Effector memory CD8-positive, alpha-beta T cell (primary cell): ENCODE results near the gene NUP43.

ENCODE experiments used
- ATAC-seq: fragments of 150-1000 bp; cut with Tn5 transposase; replicated peaks from 2 replicates; pipeline ENCODE4 v1.10.0; 2021; ENCODE audit warnings: mild to moderate bottlenecking, moderate library complexity
- DNase-seq, 3 experiments: peaks; one replicate each; pipeline ENCODE4 v3.0.0; 2021
- H3K27ac Mint-ChIP-seq, 2 donors: one replicate each; pipeline ENCODE4 v1.8.0; 2022; ENCODE audit warnings: mild to moderate bottlenecking in 2 of 2, mixed read lengths in 2 of 2, moderate library complexity in 2 of 2
- H3K27me3 Mint-ChIP-seq, 2 donors: one replicate each; pipeline ENCODE4 v1.8.0; 2022; ENCODE audit warnings: mixed read lengths in 2 of 2
- H3K36me3 Mint-ChIP-seq: one replicate; pipeline ENCODE4 v1.8.0; 2022; ENCODE audit warnings: mild to moderate bottlenecking, moderate library complexity, mixed read lengths; ENCODE audit not compliant: insufficient read depth
- H3K4me1 Mint-ChIP-seq, 2 donors: one replicate each; pipeline ENCODE4 v1.8.0; 2022; ENCODE audit warnings: low read depth in 2 of 2, mixed read lengths in 2 of 2
- H3K4me3 Mint-ChIP-seq, 2 donors: one replicate each; pipeline ENCODE4 v1.8.0; 2022; ENCODE audit warnings: mild to moderate bottlenecking in 2 of 2, mixed read lengths in 2 of 2, moderate library complexity in 2 of 2
- H3K9me3 Mint-ChIP-seq, 2 donors: one replicate each; pipeline ENCODE4 v1.8.0; 2022; ENCODE audit warnings: mixed read lengths in 2 of 2

NUP43 gene

GRCh38 chr6:149729824-149730223 lies 16.5 kb downstream of the NUP43 start:
- ATAC-seq (no peak), DNase-seq (no peak)
- Mint-ChIP-seq H3K27me3 (no peaks in the 10 kb centered on the region), H3K36me3 (peaks cover 77% of the 10 kb centered on the region), H3K4me1 (peaks cover 0 to 5% of the 10 kb centered on the region in 2 donors), H3K9me3 (no peaks in the 10 kb centered on the region), H3K27ac (peak overlapping the region in 1 of 2 donors; percentile 30), H3K4me3 (no peak overlapping the region)

GRCh38 chr6:149728499-149729234 lies 17.7 kb downstream of the NUP43 start:
- Mint-ChIP-seq H3K4me1 (peaks cover 3 to 8% of the 10 kb centered on the region in 2 donors), H3K27me3 (no peaks in the 10 kb centered on the region)

GRCh38 chr6:149727793-149728498 lies 18.4 kb downstream of the NUP43 start:
- H3K9me3 Mint-ChIP-seq, result no peaks in the 10 kb centered on the region
- H3K27me3 Mint-ChIP-seq, result no peaks in the 10 kb centered on the region
- H3K36me3 Mint-ChIP-seq, result peaks cover 71% of the 10 kb centered on the region
- H3K4me3 Mint-ChIP-seq, result no peak overlapping the region
- peak overlapping the region in 1 of 2 donors; percentile 30 for H3K27ac Mint-ChIP-seq
- peaks cover 3 to 8% of the 10 kb centered on the region in 2 donors for H3K4me1 Mint-ChIP-seq
- ATAC-seq, result no peak
- no peak for DNase-seq

More at GRCh38 chr6:149728499-149729234, 17.7 kb downstream of the NUP43 start:
- Mint-ChIP-seq H3K4me3 (no peak overlapping the region), H3K36me3 (peaks cover 69% of the 10 kb centered on the region), H3K9me3 (no peaks in the 10 kb centered on the region), H3K27ac (peak overlapping the region in 1 of 2 donors; percentile 30)
- no peak for DNase-seq
- ATAC-seq, result no peak

GRCh38 chr6:149725785-149726184 lies 20.5 kb downstream of the NUP43 start:
- DNase-seq (no peak), ATAC-seq (no peak)
- peaks cover 53% of the 10 kb centered on the region for H3K36me3 Mint-ChIP-seq
- H3K9me3 Mint-ChIP-seq, result no peaks in the 10 kb centered on the region
- H3K4me3 Mint-ChIP-seq, result no peak overlapping the region
- H3K27ac Mint-ChIP-seq, result no peak overlapping the region
- H3K4me1 Mint-ChIP-seq, result peaks cover 3 to 8% of the 10 kb centered on the region in 2 donors
- H3K27me3 Mint-ChIP-seq, result no peaks in the 10 kb centered on the region

- H3K36me3 Mint-ChIP-seq, result peaks cover 40% of the 10 kb centered on the region
- no peak overlapping the region for H3K4me3 Mint-ChIP-seq
- no peaks in the 10 kb centered on the region for H3K27me3 Mint-ChIP-seq
- ATAC-seq, result peak; percentile 92
- H3K9me3 Mint-ChIP-seq, result no peaks in the 10 kb centered on the region
- peaks cover 3 to 8% of the 10 kb centered on the region in 2 donors for H3K4me1 Mint-ChIP-seq
- DNase-seq, result peak in 2 of 3 experiments; percentile 19 to 29
- H3K27ac Mint-ChIP-seq, result no peak overlapping the region
These were observed 22.4 kb downstream of the NUP43 start for GRCh38 chr6:149723771-149724417.

GRCh38 chr6:149723262-149723661 lies 23.1 kb downstream of the NUP43 start:
- ATAC-seq (no peak), DNase-seq (no peak)
- Mint-ChIP-seq H3K9me3 (no peaks in the 10 kb centered on the region), H3K36me3 (peaks cover 42% of the 10 kb centered on the region), H3K4me1 (peaks cover 6 to 9% of the 10 kb centered on the region in 2 donors), H3K4me3 (no peak overlapping the region), H3K27ac (no peak overlapping the region), H3K27me3 (no peaks in the 10 kb centered on the region)

GRCh38 chr6:149719531-149719930 lies 26.8 kb downstream of the NUP43 start:
- peaks cover 30% of the 10 kb centered on the region for H3K36me3 Mint-ChIP-seq
- peaks cover 20 to 26% of the 10 kb centered on the region in 2 donors for H3K4me1 Mint-ChIP-seq
- ATAC-seq (no peak), DNase-seq (no peak)
- no peaks in the 10 kb centered on the region for H3K27me3 Mint-ChIP-seq
- H3K9me3 Mint-ChIP-seq, result no peaks in the 10 kb centered on the region
- peak overlapping the region in 1 of 2 donors; percentile 59 for H3K27ac Mint-ChIP-seq
- H3K4me3 Mint-ChIP-seq, result no peak overlapping the region

- H3K9me3 Mint-ChIP-seq, result no peaks in the 10 kb centered on the region
- H3K4me3 Mint-ChIP-seq, result peak within 1 kb of the TSS; percentile 97
- H3K36me3 Mint-ChIP-seq, result peaks cover 23% of the 10 kb centered on the region
- peaks cover 18 to 35% of the 10 kb centered on the region in 2 donors for H3K4me1 Mint-ChIP-seq
- DNase-seq (peak; percentile 91), ATAC-seq (peak; percentile 91)
- no peaks in the 10 kb centered on the region for H3K27me3 Mint-ChIP-seq
- H3K27ac Mint-ChIP-seq, result peak within 1 kb of the TSS; percentile 97 to 98
These were observed 28.5 kb downstream of the NUP43 start, which contains the start of gene LATS1 for GRCh38 chr6:149717588-149718458. Gene LATS1 (minus strand): TSS chr6:149718101. CDS start chr6:149702126, 15,975 bp downstream.

- Mint-ChIP-seq H3K36me3 (peaks cover 25% of the 10 kb centered on the region), H3K9me3 (no peaks in the 10 kb centered on the region), H3K27me3 (no peaks in the 10 kb centered on the region), H3K4me1 (peaks cover 18 to 35% of the 10 kb centered on the region in 2 donors), H3K27ac (peak overlapping the region; percentile 97 to 98), H3K4me3 (peak overlapping the region; percentile 97)
- no peak for DNase-seq
- no peak for ATAC-seq
These were observed 29.1 kb downstream of the NUP43 start for GRCh38 chr6:149717255-149717587.

- Mint-ChIP-seq H3K27me3 (no peaks in the 10 kb centered on the region), H3K4me1 (peaks cover 22 to 39% of the 10 kb centered on the region in 2 donors), H3K4me3 (peak overlapping the region; percentile 97), H3K27ac (peak overlapping the region; percentile 88 to 98), H3K9me3 (no peaks in the 10 kb centered on the region), H3K36me3 (peaks cover 29% of the 10 kb centered on the region)
- DNase-seq, result no peak
- ATAC-seq, result no peak
These were observed 30.0 kb downstream of the NUP43 start for GRCh38 chr6:149716181-149716963.

- H3K27me3 Mint-ChIP-seq, result no peaks in the 10 kb centered on the region
- ATAC-seq, result no peak
- H3K9me3 Mint-ChIP-seq, result no peaks in the 10 kb centered on the region
- H3K27ac Mint-ChIP-seq, result no peak overlapping the region
- DNase-seq, result no peak
- H3K36me3 Mint-ChIP-seq, result peaks cover 29% of the 10 kb centered on the region
- H3K4me1 Mint-ChIP-seq, result peaks cover 37 to 55% of the 10 kb centered on the region in 2 donors
- peak overlapping the region in 1 of 2 donors; percentile 33 for H3K4me3 Mint-ChIP-seq
These were observed 31.9 kb downstream of the NUP43 start for GRCh38 chr6:149714442-149714841.

- no peak for ATAC-seq
- no peaks in the 10 kb centered on the region for H3K27me3 Mint-ChIP-seq
- H3K9me3 Mint-ChIP-seq, result no peaks in the 10 kb centered on the region
- peaks cover 11% of the 10 kb centered on the region for H3K36me3 Mint-ChIP-seq
- peak overlapping the region in 1 of 2 donors; percentile 2 for H3K4me3 Mint-ChIP-seq
- H3K4me1 Mint-ChIP-seq, result peaks cover 34 to 64% of the 10 kb centered on the region in 2 donors
- no peak for DNase-seq
- H3K27ac Mint-ChIP-seq, result peak overlapping the region in 1 of 2 donors; percentile 38
These were observed 34.6 kb downstream of the NUP43 start for GRCh38 chr6:149711711-149712110.
